ENCODE data around the gene HAND1. TPM values are rescaled to one million over a fixed set of nuclear protein-coding genes. Genes with fewer than 3 reads are reported as not detected.

The HAND1 gene
- total and polyA plus RNA-seq, 11 donors: 22.4 to 44.8 (median 33.9) TPM

- Histone ChIP-seq H3K27me3 (peaks cover 19 to 94% (median 61%) of the 10 kb centered on the region in 9 donors), H3K36me3 (no peaks in the 10 kb centered on the region), H3K9me3 (no peaks in the 10 kb centered on the region), H3K27ac (peak overlapping the region in 1 of 12 donors; percentile 95), H3K4me3 (no peak overlapping the region), H3K4me1 (peaks cover 0 to 15% (median 8%) of the 10 kb centered on the region in 12 donors)
- TF ChIP-seq POLR2A (IDR thresholded peaks at IDR 0.05) (no peak), CTCF (IDR thresholded peaks at IDR 0.05) (no peak)
- intact Hi-C loops (cut with DNase I): no loop called here
- 25 to 46% (median 40%) methylated on average over 4 of the region's 4 CpGs for WGBS, 4 donors
- DNase-seq: no peak
- no peak for ATAC-seq
Observed at GRCh38 chr5:154486427-154486866, 8.4 kb upstream of the HAND1 start.

- ATAC-seq (no peak), DNase-seq (no peak)
- TF ChIP-seq CTCF (IDR thresholded peaks at IDR 0.05) (no peak), POLR2A (IDR thresholded peaks at IDR 0.05) (no peak)
- H3K9me3 ChIP-seq: no peaks in the 10 kb centered on the region
- 47 to 50% (median 48%) methylated on average over 6 of the region's 6 CpGs for WGBS, 4 donors
- intact Hi-C loops (cut with DNase I): no loop called here
- H3K36me3 ChIP-seq: no peaks in the 10 kb centered on the region
- H3K27me3 ChIP-seq: peaks cover 20 to 96% (median 66%) of the 10 kb centered on the region in 9 donors
- H3K4me3 ChIP-seq: no peak overlapping the region
- peaks cover 0 to 15% (median 8%) of the 10 kb centered on the region in 12 donors for H3K4me1 ChIP-seq
- H3K27ac ChIP-seq: peak overlapping the region in 1 of 12 donors; percentile 95
Observed at GRCh38 chr5:154485850-154486426, 7.9 kb upstream of the HAND1 start.

GRCh38 chr5:154485096-154485491 lies 7.1 kb upstream of the HAND1 start:
- H3K27me3 ChIP-seq: peaks cover 20 to 99% (median 75%) of the 10 kb centered on the region in 9 donors
- no peak for DNase-seq
- 34 to 50% (median 40%) methylated on average over 2 of the region's 2 CpGs for WGBS, 4 donors
- no peak overlapping the region for H3K4me3 ChIP-seq
- H3K27ac ChIP-seq: peak overlapping the region in 1 of 12 donors; percentile 95
- H3K36me3 ChIP-seq: no peaks in the 10 kb centered on the region
- H3K4me1 ChIP-seq: peaks cover 0 to 15% (median 8%) of the 10 kb centered on the region in 12 donors
- TF ChIP-seq CTCF (IDR thresholded peaks at IDR 0.05) (no peak), POLR2A (IDR thresholded peaks at IDR 0.05) (no peak)
- no peaks in the 10 kb centered on the region for H3K9me3 ChIP-seq
- ATAC-seq: no peak
- intact Hi-C loops (cut with DNase I): no loop called here

- Histone ChIP-seq H3K4me3 (no peak overlapping the region), H3K27ac (peak overlapping the region in 1 of 12 donors; percentile 95), H3K9me3 (no peaks in the 10 kb centered on the region), H3K27me3 (peaks cover 20 to 100% (median 75%) of the 10 kb centered on the region in 9 donors), H3K36me3 (no peaks in the 10 kb centered on the region), H3K4me1 (peaks cover 0 to 15% (median 8%) of the 10 kb centered on the region in 12 donors)
- no peak for ATAC-seq
- DNase-seq: no peak
- 19 to 28% (median 22%) methylated on average over 14 to 15 of the region's 15 CpGs for WGBS, 4 donors
- no peak for TF ChIP-seq POLR2A (IDR thresholded peaks at IDR 0.05)
- no peak for TF ChIP-seq CTCF (IDR thresholded peaks at IDR 0.05)
- intact Hi-C loops (cut with DNase I): no loop called here
Observed at GRCh38 chr5:154484393-154485095, 6.5 kb upstream of the HAND1 start.
